Measurements from ENCODE around the gene MED25.
"Not testable (repeated sequence)": the region's sequence is repeated elsewhere in the genome, so short reads cannot be mapped to it uniquely, and the experiment has no call there.

MED25 gene

GRCh38 chr19:49812452-49812996, 5.6 kb upstream of the MED25 start:
- Mint-ChIP-seq H3K4me1 (peaks cover 57% of the 10 kb centered on the region), H3K4me3 (peak overlapping the region; percentile 95), H3K9me3 (no peaks in the 10 kb centered on the region), H3K36me3 (ENCODE audit: low read depth) (no peaks in the 10 kb centered on the region), H3K27me3 (ENCODE audit: low read depth, poor library complexity) (peaks cover 7% of the 10 kb centered on the region), H3K27ac (peak overlapping the region; percentile 100)
- DNase-seq: no peak
- no peak for TF ChIP-seq CTCF (IDR thresholded peaks at IDR 0.05)

GRCh38 chr19:49812997-49813861, 4.9 kb upstream of the MED25 start, which contains the start of gene FUZ:
Gene FUZ, minus strand, starts transcription at chr19:49813292. Its CDS starts 186 bp downstream, at chr19:49813106.
- Mint-ChIP-seq H3K4me3 (peak within 1 kb of the TSS; percentile 95), H3K4me1 (peaks cover 52% of the 10 kb centered on the region), H3K27ac (peak within 1 kb of the TSS; percentile 100), H3K36me3 (ENCODE audit: low read depth) (no peaks in the 10 kb centered on the region), H3K9me3 (no peaks in the 10 kb centered on the region), H3K27me3 (ENCODE audit: low read depth, poor library complexity) (peaks cover 7% of the 10 kb centered on the region)
- TF ChIP-seq CTCF (IDR thresholded peaks at IDR 0.05): no peak
- peak; percentile 91 for DNase-seq

GRCh38 chr19:49814010-49814409, 4.1 kb upstream of the MED25 start:
- H3K4me1 Mint-ChIP-seq: peaks cover 46% of the 10 kb centered on the region
- TF ChIP-seq CTCF (IDR thresholded peaks at IDR 0.05): no peak
- no peaks in the 10 kb centered on the region for H3K36me3 Mint-ChIP-seq (ENCODE audit: low read depth)
- peak overlapping the region; percentile 95 for H3K4me3 Mint-ChIP-seq
- H3K27me3 Mint-ChIP-seq (ENCODE audit: low read depth, poor library complexity): peaks cover 7% of the 10 kb centered on the region
- H3K9me3 Mint-ChIP-seq: no peaks in the 10 kb centered on the region
- DNase-seq: no peak
- peak overlapping the region; percentile 99 for H3K27ac Mint-ChIP-seq

GRCh38 chr19:49816590-49816989, 1.5 kb upstream of the MED25 start:
- Mint-ChIP-seq H3K36me3 (ENCODE audit: low read depth) (peaks cover 7% of the 10 kb centered on the region), H3K4me3 (peak overlapping the region; percentile 50), H3K27ac (peak overlapping the region; percentile 42), H3K9me3 (no peaks in the 10 kb centered on the region), H3K4me1 (peaks cover 57% of the 10 kb centered on the region), H3K27me3 (ENCODE audit: low read depth, poor library complexity) (no peaks in the 10 kb centered on the region)
- DNase-seq: no peak
- no peak for TF ChIP-seq CTCF (IDR thresholded peaks at IDR 0.05)

GRCh38 chr19:49818649-49819370, 721 bp downstream of the MED25 start:
- no peak for DNase-seq
- H3K27me3 Mint-ChIP-seq (ENCODE audit: low read depth, poor library complexity): no peaks in the 10 kb centered on the region
- peak overlapping the region; percentile 99 for H3K4me3 Mint-ChIP-seq
- no peaks in the 10 kb centered on the region for H3K9me3 Mint-ChIP-seq
- H3K27ac Mint-ChIP-seq: peak overlapping the region; percentile 87
- peaks cover 19% of the 10 kb centered on the region for H3K36me3 Mint-ChIP-seq (ENCODE audit: low read depth)
- no peak for TF ChIP-seq CTCF (IDR thresholded peaks at IDR 0.05)
- H3K4me1 Mint-ChIP-seq: peaks cover 45% of the 10 kb centered on the region

GRCh38 chr19:49819452-49820115, 1.5 kb downstream of the MED25 start:
- not testable (repeated sequence) for DNase-seq
- peaks cover 37% of the 10 kb centered on the region for H3K4me1 Mint-ChIP-seq
- peak overlapping the region; percentile 29 for H3K27ac Mint-ChIP-seq

More at GRCh38 chr19:49819452-49820115, 1.5 kb downstream of the MED25 start:
- H3K4me3 Mint-ChIP-seq: peak overlapping the region; percentile 99
- H3K36me3 Mint-ChIP-seq (ENCODE audit: low read depth): peaks cover 26% of the 10 kb centered on the region
- H3K27me3 Mint-ChIP-seq (ENCODE audit: low read depth, poor library complexity); H3K9me3 Mint-ChIP-seq: not testable (repeated sequence)

Data from nephron progenitor cell (in vitro differentiated cells).